Progenitor cell of endocrine pancreas (in vitro differentiated cells): ENCODE data around the gene TMPRSS11F. TPM values are rescaled to one million over a fixed set of nuclear protein-coding genes. Genes with fewer than 3 reads are reported as not detected.
"Not testable (repeated sequence)": the region's sequence is repeated elsewhere in the genome, so short reads cannot be mapped to it uniquely, and the experiment has no call there.

ENCODE experiments used
- DNase-seq: peaks from one replicate; pipeline ENCODE4 v3.0.0; 2021; ENCODE audit warnings: low spot score; ENCODE audit not compliant: unreplicated experiment
- H3K27ac Mint-ChIP-seq: 2 replicates; pipeline ENCODE4 v1.8.0; 2021; ENCODE audit warnings: mild to moderate bottlenecking, moderate library complexity, mixed read lengths
- H3K27me3 Mint-ChIP-seq: 2 replicates; pipeline ENCODE4 v1.8.0; 2021; ENCODE audit warnings: mixed read lengths
- H3K36me3 Mint-ChIP-seq: 2 replicates; pipeline ENCODE4 v1.8.0; 2022; ENCODE audit warnings: mixed read lengths; ENCODE audit not compliant: insufficient read depth
- H3K4me1 Mint-ChIP-seq: 2 replicates; pipeline ENCODE4 v1.8.0; 2021; ENCODE audit warnings: low read depth, mixed read lengths
- H3K4me3 Mint-ChIP-seq: 2 replicates; pipeline ENCODE4 v1.8.0; 2021; ENCODE audit warnings: low read depth, mild to moderate bottlenecking, moderate library complexity, mixed read lengths
- H3K9me3 Mint-ChIP-seq: 2 replicates; pipeline ENCODE4 v1.8.0; 2021; ENCODE audit warnings: low read depth, mixed read lengths
- long read RNA-seq: library from polyadenylated mRNA; unstranded; transcript quantifications from one replicate; pipeline ENCODE4 v2.0.0, GENCODE V29; 2020
- total RNA-seq: library from RNA; stranded (reverse); gene quantifications from 2 replicates; pipeline ENCODE4 v1.2.1, GENCODE V29; 2021
- TF ChIP-seq, protein P1 (sequence below): fragments of 200-600 bp; sonication (generic); IDR thresholded peaks from one replicate; pipeline ENCODE4 v1.5.0; 2021; ENCODE audit warnings: antibody characterized with exemption, mild to moderate bottlenecking; ENCODE audit not compliant: unreplicated experiment

The TMPRSS11F gene
- total RNA-seq: not detected in 2 replicates
- long read RNA-seq: 0 reads

DNA sequence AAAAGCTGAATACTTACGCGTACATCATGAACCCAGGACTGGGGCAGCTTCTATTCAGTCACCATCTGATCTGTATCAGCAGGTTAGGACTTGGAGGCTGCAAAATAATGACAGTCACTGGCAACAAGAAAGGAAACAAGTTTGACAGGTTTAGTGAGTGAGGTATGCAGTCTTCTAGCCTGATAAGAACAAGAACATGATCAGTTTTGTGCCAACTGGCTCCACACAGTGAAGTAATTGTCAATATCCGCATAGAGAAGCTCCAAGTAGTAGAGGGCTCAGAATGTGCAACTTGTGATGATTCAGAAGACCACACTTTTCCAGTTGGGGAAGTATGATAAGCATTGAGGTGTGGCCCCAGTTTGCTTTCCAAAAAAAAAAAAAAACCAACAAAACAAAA lies at the start of gene TMPRSS11F:
Gene TMPRSS11F (minus strand): TSS at position 77 of the 400 bp plus-strand sequence. CDS start 49 bp downstream, at position 28.
- no peak for DNase-seq
- H3K36me3 Mint-ChIP-seq: no peaks in the 10 kb centered on the region
- H3K4me3 Mint-ChIP-seq: no peak within 1 kb of the TSS
- H3K27me3 Mint-ChIP-seq: no peaks in the 10 kb centered on the region
- TF ChIP-seq, protein P1, sequence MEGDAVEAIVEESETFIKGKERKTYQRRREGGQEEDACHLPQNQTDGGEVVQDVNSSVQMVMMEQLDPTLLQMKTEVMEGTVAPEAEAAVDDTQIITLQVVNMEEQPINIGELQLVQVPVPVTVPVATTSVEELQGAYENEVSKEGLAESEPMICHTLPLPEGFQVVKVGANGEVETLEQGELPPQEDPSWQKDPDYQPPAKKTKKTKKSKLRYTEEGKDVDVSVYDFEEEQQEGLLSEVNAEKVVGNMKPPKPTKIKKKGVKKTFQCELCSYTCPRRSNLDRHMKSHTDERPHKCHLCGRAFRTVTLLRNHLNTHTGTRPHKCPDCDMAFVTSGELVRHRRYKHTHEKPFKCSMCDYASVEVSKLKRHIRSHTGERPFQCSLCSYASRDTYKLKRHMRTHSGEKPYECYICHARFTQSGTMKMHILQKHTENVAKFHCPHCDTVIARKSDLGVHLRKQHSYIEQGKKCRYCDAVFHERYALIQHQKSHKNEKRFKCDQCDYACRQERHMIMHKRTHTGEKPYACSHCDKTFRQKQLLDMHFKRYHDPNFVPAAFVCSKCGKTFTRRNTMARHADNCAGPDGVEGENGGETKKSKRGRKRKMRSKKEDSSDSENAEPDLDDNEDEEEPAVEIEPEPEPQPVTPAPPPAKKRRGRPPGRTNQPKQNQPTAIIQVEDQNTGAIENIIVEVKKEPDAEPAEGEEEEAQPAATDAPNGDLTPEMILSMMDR: no peak
- peaks cover 6% of the 10 kb centered on the region for H3K4me1 Mint-ChIP-seq
- peaks cover 3% of the 10 kb centered on the region for H3K9me3 Mint-ChIP-seq
- no peak within 1 kb of the TSS for H3K27ac Mint-ChIP-seq

DNA sequence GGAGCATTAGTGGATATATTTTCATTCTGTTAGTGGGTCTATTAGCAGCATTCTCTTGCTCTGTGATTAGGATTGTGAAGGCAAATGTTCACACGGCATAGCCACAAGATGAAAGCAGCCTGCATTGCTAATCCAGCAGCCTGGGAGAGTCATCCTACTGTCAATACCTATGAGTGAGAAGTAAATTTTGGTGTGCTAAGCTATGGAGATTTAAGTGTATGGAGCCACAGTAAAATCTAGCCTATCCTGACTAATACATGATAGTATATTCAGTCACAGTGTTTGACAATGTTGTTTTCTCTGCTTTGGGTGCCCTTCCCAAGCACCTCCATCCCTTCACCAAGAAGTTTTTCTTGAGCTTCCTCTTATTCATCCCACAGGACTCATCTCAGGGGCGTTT lies 47.2 kb upstream of the TMPRSS11F start:
- H3K27me3 Mint-ChIP-seq: no peaks in the 10 kb centered on the region
- peaks cover 1% of the 10 kb centered on the region for H3K4me1 Mint-ChIP-seq
- H3K4me3 Mint-ChIP-seq: no peak overlapping the region
- TF ChIP-seq, protein P1: no peak
- no peak overlapping the region for H3K27ac Mint-ChIP-seq
- peaks cover 10% of the 10 kb centered on the region for H3K9me3 Mint-ChIP-seq
- H3K36me3 Mint-ChIP-seq: no peaks in the 10 kb centered on the region
- DNase-seq: no peak

DNA sequence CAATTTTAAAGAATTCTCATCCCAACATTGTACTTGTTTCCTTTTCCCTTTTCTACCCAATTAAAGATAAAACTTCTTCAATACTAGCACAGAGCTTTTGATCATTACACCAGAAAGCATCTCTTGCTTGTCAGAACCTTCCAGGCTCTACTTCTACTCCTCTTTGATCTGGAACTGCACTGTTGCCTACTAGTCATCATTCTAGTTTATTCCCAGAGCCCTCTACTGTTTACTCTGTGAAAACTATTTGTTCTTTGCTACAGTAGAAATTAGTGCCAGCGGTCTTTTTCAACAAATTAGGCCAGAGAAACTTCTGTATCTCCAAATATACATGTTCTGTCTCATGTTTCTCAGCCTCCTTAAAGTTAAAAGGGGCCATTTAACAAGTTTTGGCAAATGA lies 46.8 kb upstream of the TMPRSS11F start:
- H3K4me3 Mint-ChIP-seq: no peak overlapping the region
- no peaks in the 10 kb centered on the region for H3K27me3 Mint-ChIP-seq
- peaks cover 10% of the 10 kb centered on the region for H3K9me3 Mint-ChIP-seq
- no peaks in the 10 kb centered on the region for H3K36me3 Mint-ChIP-seq
- peaks cover 1% of the 10 kb centered on the region for H3K4me1 Mint-ChIP-seq
- no peak for DNase-seq
- TF ChIP-seq, protein P1: no peak
- H3K27ac Mint-ChIP-seq: no peak overlapping the region

DNA sequence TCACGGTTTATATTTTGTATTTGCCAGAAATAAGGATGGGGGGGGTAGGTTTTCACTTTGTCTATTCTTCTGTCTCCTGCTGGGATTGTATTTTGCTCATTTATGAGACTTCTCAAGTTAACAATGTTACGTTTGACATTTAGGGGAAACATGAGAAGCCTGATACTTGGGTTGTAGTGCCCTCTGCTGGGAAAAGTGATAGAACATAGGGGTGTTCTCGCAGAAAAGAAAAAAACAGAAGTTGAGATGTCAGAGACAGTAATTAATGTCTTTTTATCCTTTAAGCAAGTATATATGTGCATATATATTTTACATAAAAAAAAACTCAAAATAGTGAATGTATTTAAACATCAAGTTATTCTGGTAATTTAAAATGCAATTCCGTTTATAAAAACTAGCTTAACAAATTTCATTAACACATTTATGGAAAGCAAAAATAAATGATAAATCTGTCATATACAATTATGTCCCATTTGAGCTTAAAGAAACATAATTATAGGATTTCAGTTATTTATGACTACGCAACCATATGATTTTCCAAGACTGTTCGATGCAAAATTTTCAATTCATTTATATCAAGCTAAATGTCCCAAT lies 46.0 kb upstream of the TMPRSS11F start:
- no peak for DNase-seq
- Mint-ChIP-seq H3K4me3 (no peak overlapping the region), H3K27me3 (no peaks in the 10 kb centered on the region), H3K36me3 (no peaks in the 10 kb centered on the region), H3K27ac (no peak overlapping the region), H3K4me1 (peaks cover 1% of the 10 kb centered on the region), H3K9me3 (peaks cover 10% of the 10 kb centered on the region)
- TF ChIP-seq, protein P1: peak; percentile 84

DNA sequence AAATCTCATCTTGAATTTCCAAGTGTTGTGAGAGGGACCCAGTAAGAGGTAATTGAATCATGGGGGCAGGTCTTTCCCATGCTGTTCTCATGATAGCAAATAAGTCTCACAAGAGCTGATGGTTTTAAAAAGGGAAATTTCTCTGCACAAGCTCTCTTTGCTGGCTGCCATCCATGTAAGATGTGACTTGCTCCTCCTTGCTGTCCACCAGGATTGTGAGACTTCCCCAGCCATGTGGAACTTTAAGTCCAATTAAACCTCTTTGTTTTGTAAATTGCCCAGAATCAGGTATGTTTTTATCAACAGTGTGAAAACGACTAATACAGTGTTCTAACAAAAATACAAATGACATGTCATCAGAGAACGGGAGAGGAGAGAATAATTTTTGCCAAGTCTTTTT lies 44.7 kb upstream of the TMPRSS11F start:
- not testable (repeated sequence) for DNase-seq, H3K36me3 Mint-ChIP-seq, H3K27me3 Mint-ChIP-seq, H3K4me3 Mint-ChIP-seq, H3K4me1 Mint-ChIP-seq, H3K27ac Mint-ChIP-seq
- peaks cover 10% of the 10 kb centered on the region for H3K9me3 Mint-ChIP-seq

DNA sequence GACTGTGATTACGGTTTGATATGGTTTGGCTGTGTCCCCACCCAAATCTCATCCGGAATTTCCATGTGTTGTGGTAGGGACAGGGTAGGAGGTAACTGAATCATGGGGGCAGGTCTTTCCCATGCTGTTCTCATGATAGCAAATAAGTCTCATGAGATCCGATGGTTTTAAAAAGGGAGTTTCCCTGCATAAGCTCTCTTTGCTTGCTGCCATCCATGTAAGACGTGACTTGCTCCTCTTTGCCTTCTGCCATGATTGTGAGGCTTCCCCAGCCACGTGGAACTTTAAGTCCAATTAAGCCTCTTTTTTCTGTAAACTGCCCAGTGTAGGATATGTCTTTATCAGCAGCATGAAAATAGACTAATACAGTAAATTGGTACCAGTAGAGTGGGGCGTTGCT lies 42.5 kb upstream of the TMPRSS11F start:
- H3K9me3 Mint-ChIP-seq: peaks cover 10% of the 10 kb centered on the region
- DNase-seq, H3K4me1 Mint-ChIP-seq, H3K27me3 Mint-ChIP-seq, H3K36me3 Mint-ChIP-seq, H3K4me3 Mint-ChIP-seq, H3K27ac Mint-ChIP-seq: not testable (repeated sequence)
